HG02798 (cell line): ENCODE measurements around the gene HEG1.
A peak's percentile ranks its signal among the peaks of the same experiment; 100 is the strongest.

ENCODE experiments used
- ATAC-seq: cut with Tn5 transposase; IDR thresholded peaks from one replicate; pipeline ENCODE4 v1.9.1; 2021; ENCODE audit warnings: mild to moderate bottlenecking; ENCODE audit not compliant: unreplicated experiment, poor library complexity

The HEG1 gene

DNA sequence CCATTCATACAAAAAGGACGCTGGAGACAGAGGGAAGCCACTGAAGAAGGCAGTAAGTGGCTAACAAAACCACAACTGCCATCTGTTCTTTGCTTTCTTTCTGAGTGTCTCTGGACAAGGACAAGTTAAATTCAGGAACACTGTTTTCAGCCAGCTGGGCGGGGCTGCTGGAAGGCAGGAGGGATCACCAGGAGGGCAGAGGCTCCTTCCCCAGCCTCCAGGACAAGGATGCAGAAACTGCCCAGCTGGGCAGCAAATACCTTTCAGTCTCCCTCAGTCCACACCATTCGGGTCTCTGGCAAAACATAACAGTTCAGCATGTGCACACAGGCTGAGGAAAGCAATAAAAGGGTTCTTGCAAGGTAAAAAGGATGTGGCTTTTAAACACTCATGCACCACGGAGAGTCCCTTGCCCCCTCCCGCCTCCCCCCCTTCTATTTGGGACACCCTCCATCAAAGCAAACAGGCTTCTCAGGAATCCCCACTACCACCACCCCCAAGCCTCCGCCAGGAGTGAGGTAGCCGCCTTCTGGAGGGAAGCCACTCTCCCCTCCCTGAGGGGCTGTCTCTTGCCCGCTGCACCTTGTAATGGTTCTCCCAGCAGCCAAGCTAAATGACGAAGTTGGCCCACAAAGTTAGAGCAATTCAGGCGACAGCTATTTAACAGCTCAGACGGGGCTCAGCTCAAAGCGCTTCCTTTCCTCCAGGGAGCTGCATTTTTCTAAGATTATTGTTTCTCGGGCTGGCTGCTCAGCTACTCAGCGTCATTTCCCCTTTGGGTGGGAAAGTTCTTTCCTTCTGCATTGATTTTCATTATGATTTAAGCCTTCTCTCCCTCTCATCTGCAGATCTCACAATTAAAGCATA is 3.8 kb downstream of the HEG1 start:
- ATAC-seq, result no peak

- ATAC-seq, result no peak
Measured at GRCh38 chr3:125051205-125051604, 4.6 kb downstream of the HEG1 start.

DNA sequence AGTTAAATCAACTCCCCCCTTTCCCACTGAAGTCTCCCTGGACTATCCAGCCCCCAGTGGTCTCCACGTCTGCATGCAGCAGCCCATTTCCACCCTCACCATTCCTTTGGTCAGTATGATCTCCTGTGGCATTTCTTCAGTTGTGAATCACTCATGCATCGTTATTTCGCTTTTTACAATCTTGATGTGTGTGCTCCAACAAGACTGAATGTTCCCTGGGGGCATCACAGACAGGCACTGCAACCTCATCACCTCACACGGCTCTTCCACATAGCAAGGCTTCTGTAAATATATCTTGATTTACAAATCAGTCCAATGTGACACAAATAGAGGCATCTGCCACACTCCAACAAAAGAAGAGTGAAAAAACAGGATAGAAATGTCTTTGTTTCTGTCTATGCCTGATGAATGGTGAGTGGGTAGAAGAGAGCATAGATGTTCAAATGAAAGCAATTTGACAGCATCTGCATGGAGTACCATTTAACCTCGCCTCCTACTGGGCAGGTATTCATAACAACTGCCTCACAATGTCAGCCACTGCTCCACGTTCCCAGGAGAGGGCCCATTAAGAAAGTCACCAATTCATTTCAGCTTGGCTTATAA is 5.2 kb downstream of the HEG1 start:
- ATAC-seq, result no peak

GRCh38 chr3:125048282-125048681 is 7.5 kb downstream of the HEG1 start:
- no peak for ATAC-seq

- no peak for ATAC-seq
Measured at GRCh38 chr3:125045965-125046364, 9.8 kb downstream of the HEG1 start.

- no peak for ATAC-seq
Measured at GRCh38 chr3:125045194-125045593, 10.6 kb downstream of the HEG1 start.

DNA sequence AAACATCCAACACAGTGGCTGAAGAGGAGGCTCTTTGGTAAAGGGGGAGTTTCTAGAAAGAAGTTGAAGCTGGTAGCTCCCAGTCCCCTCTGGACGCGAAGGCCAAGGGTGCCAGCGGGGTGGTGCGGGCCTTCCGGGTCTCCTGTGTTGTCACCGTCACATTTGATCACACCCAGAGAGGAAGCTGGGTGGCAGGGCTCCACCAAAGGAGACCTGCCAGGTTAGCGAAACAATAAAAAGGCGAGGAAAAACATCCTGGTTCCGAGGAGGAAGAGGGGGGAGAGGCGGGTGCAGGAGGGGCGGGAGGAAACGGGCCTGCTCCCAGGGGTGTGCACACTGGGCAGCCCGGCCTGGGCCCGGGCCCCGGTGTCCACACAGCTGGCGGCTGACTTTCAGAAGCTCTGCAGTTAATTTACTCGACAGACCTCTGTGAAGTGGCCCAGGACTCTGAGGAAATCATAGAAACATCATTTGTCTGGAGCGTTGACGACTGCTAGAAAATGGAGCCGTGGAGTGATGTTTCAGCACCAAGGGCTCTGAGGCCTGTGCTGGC is 12.1 kb downstream of the HEG1 start:
- ATAC-seq, result no peak

DNA sequence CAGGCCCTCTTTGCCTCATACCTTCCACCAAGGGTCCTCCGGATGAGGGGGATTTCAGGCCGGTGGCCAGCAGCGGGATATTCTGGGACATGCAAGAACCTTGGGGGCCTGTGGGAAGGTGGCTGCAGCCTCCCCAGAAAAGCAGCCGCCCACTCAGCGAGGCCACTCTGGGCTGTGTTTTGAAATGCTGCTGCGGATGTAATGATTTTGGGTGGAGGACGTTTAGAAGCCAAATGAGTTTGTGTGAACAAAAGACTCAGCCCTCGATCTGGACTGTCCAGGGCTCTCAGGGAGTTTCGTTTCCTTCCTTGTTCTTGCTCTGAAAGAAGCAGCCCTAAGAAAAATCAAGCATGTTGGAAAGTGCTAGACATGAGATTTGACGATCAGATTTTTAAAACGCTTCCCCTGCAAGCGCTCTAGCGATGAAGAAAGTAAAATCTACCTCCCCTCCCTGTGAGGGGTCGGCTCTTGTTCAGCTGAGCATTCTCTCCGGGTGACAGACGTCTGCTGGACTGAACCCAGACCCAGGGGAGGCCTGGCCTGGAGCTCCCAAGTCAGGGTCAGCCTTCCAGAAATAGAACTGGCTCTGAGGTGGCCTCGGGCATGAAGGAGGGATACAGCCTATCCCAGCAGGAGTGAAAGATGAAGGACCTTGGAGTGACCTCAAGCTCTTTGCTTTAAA is 12.9 kb downstream of the HEG1 start:
- ATAC-seq, result no peak

- ATAC-seq, result no peak
Measured at GRCh38 chr3:125039131-125040100, 16.4 kb downstream of the HEG1 start.

DNA sequence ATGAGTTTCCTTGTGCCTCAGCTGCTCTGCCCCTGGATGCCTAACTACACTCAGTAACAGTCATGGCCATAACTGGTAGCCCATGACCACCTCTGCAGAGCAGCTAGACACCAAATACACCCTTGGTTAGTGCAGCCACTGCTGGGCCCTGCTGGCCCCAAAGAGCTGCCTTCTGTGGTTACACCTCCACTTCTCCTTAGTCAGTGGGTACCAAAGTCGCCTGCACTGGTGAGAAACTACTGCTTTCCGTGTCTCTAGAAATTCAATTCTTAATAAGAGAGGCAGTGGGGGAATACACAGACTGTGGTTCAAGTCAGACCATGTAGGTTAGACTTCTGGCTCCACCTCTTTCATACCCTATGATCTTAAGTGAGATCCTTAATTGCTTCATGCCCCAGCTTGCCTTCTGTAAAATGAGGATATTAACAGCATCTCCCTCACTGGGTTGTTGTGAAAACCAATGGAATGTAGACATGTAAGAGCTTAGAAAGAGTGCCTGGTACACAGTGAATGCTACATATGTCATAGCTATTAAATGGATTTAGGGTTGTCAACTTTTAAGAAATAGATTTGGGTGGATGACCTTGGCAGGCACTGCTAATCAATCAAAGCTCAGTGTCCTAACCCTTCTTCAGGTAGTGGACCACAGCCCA is 18.2 kb downstream of the HEG1 start:
- ATAC-seq, result no peak

DNA sequence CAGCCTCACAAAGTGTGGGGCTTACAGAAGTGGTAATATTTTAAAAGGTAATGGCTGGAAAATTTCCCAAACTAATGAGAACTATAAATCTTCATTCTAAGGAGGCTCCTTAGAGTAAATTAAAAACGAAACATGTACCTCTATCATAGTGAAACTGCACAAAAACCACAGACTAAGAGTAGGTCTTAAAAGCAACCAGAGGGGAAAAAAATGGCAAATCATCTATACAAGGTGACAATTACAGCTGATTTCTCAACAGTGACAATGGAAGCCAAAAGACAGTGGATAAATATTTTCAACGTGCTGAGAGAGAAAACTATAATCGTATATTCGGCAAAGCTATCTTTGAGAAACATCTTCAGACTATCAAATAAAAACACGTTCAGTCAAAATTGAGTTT is 20.6 kb downstream of the HEG1 start:
- ATAC-seq, result peak; percentile 51

GRCh38 chr3:125033616-125034015 is 22.2 kb downstream of the HEG1 start:
- ATAC-seq, result no peak

DNA sequence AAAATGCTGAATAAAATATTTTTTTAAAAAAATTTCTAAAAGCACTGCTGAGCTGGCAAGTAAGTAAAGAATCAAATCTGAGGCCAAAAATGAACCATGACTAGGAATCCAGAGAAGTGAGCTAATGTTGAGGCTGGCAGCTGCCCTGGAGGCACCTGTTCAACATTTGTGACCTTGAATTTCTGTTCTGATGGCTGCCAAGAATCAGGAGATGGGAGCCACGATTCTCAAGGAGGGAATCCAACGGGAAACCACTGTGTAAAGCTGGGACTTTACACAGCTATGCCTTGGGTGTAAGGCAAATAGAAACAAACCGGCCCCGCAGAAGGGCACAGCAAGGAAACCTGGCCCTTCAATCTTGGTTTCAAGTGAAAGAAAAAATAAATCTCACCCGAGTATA is 22.7 kb downstream of the HEG1 start:
- no peak for ATAC-seq

GRCh38 chr3:125032683-125033082 is 23.1 kb downstream of the HEG1 start:
- ATAC-seq, result no peak

DNA sequence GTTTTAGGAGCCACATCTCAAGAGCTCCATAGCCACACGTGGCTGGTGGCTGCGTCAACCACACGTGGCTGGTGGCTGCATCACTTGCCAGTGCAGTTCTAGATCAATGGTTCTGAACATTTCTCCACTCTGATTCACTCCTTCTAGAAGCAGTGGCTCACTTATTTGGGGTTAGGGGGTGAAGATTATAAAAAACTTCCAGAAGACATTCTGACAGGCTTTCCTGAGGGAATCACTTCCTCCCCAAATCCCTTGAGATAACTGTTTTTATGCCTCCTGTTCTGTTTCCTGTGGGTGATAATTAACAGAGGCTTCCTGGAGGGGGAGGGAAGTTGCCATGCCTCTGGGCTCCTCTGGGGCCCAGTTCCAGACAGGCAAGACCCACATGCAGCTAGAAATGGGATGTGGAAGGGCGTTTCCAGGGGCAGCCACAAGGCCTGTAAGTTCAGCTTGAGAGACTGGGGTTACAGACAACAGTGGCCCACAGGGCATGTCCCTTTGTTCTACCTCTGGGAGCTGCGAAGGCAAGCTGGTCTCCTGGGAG is 23.6 kb downstream of the HEG1 start:
- ATAC-seq, result no peak

GRCh38 chr3:125031544-125031943 is 24.3 kb downstream of the HEG1 start:
- ATAC-seq, result no peak

GRCh38 chr3:125028657-125029056 is 27.1 kb downstream of the HEG1 start:
- no peak for ATAC-seq

- no peak for ATAC-seq
Measured at GRCh38 chr3:125025642-125026041, 30.2 kb downstream of the HEG1 start.

DNA sequence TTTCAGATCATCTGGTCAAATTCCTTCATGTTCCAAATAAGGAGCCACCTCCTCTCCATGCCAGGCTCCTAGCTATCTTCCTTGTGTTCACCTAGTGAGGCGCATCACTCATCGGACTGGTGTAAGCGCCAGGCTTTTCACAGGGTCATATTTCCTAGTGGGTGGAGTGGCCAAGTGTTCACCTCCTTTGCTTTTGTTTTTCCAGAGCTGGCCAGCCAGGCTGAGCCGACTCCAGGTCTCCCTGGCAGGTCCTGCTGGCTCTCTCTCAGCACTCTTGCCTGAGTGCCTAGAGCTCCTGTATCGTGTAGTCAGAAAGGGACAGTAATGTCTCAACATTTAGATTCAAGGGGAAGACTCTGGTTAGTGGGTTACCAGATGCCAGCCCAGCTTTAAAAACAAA is 31.0 kb downstream of the HEG1 start:
- no peak for ATAC-seq
